Measurements from ENCODE around the gene HSP90AA1.

DNA sequence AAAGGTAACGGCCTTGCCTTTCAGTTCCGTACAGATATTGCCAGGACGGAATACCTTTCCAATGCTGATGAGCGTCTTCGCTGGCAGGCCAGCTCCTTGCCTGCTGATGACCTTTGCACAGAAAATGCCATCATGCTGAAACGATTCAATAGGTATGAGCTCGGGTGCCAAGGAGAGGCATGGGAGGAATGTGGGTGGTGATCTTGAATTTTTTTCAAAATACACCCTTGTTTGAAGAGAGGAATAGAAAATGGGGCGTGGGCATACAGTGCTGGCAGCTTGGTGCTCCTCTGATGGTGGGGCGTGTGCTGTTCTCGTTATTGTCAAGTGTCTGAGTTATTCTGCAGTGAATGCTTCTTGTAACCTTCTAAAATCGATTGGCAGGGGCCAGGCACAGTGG lies 52.5 kb downstream of the HSP90AA1 start:
- TF ChIP-seq, protein P1, sequence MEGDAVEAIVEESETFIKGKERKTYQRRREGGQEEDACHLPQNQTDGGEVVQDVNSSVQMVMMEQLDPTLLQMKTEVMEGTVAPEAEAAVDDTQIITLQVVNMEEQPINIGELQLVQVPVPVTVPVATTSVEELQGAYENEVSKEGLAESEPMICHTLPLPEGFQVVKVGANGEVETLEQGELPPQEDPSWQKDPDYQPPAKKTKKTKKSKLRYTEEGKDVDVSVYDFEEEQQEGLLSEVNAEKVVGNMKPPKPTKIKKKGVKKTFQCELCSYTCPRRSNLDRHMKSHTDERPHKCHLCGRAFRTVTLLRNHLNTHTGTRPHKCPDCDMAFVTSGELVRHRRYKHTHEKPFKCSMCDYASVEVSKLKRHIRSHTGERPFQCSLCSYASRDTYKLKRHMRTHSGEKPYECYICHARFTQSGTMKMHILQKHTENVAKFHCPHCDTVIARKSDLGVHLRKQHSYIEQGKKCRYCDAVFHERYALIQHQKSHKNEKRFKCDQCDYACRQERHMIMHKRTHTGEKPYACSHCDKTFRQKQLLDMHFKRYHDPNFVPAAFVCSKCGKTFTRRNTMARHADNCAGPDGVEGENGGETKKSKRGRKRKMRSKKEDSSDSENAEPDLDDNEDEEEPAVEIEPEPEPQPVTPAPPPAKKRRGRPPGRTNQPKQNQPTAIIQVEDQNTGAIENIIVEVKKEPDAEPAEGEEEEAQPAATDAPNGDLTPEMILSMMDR (conservative IDR thresholded peaks at IDR 0.05 in 1 of 2, IDR thresholded peaks at IDR 0.05 in 1 of 2; ENCODE audit: low read depth in 1 of 2, low read length in 2 of 2) = no peak
- TF ChIP-seq EZH2 (IDR thresholded peaks at IDR 0.05; ENCODE audit: low read length, missing control alignments) = no peak
